ENCODE data around the gene SLC16A8. TPM values are rescaled to one million over a fixed set of nuclear protein-coding genes. Genes with fewer than 3 reads are reported as not detected.

The SLC16A8 gene
- total RNA-seq, 8 experiments from 2014 or later: 0.64 to 2.7 (median 1.8) TPM

- Histone ChIP-seq H3K27ac (peak overlapping the region in 1 of 2 donors; percentile 75), H3K4me3 (no peak overlapping the region), H3K4me1 (replicated peaks in 1 of 2) (peaks cover 51 to 56% of the 10 kb centered on the region in 2 donors)
- 78 to 100% (median 93%) methylated on average over 1 to 3 of the region's 12 CpGs; no CpG with 5 or more reads in 6 of the 10 experiments for WGBS, 10 experiments
- in situ Hi-C loops (cut with MboI; ENCODE audit: low pct_unique_long_range_greater_than_20kb in 2 of 9, low sequenced_read_pairs in 9 of 9, unreplicated experiment in 9 of 9): no loop called here
- ATAC-seq (replicated peaks in 6 of 8): no peak
Measured at GRCh38 chr22:38031491-38031890, 52.5 kb downstream of the SLC16A8 start.

GRCh38 chr22:38030311-38031133 is 53.5 kb downstream of the SLC16A8 start:
- peak in 5 of 8 experiments; percentile 9 to 28 (median 23) for ATAC-seq (replicated peaks in 6 of 8)
- in situ Hi-C loops (cut with MboI; ENCODE audit: low pct_unique_long_range_greater_than_20kb in 2 of 9, low sequenced_read_pairs in 9 of 9, unreplicated experiment in 9 of 9): no loop called here
- no peak overlapping the region for H3K4me3 ChIP-seq
- H3K27ac ChIP-seq: peak overlapping the region; percentile 39 to 75
- H3K4me1 ChIP-seq (replicated peaks in 1 of 2): peaks cover 54 to 59% of the 10 kb centered on the region in 2 donors
- WGBS, 10 experiments: 0 to 100% (median 68%) methylated on average over 1 to 7 of the region's 16 CpGs; no CpG with 5 or more reads in 4 of the 10 experiments

GRCh38 chr22:38029901-38030300 is 54.1 kb downstream of the SLC16A8 start:
- in situ Hi-C loops (cut with MboI; ENCODE audit: low pct_unique_long_range_greater_than_20kb in 2 of 9, low sequenced_read_pairs in 9 of 9, unreplicated experiment in 9 of 9): no loop called here
- WGBS, 10 experiments: 44 to 100% (median 80%) methylated on average over 1 to 3 of the region's 5 CpGs; no CpG with 5 or more reads in 5 of the 10 experiments

GRCh38 chr22:38029370-38029769 is 54.6 kb downstream of the SLC16A8 start:
- ATAC-seq (replicated peaks in 6 of 8): no peak
- Histone ChIP-seq H3K4me3 (no peak overlapping the region), H3K4me1 (replicated peaks in 1 of 2) (peaks cover 53 to 55% of the 10 kb centered on the region in 2 donors), H3K27ac (peak overlapping the region in 1 of 2 donors; percentile 75)
- in situ Hi-C loops (cut with MboI; ENCODE audit: low pct_unique_long_range_greater_than_20kb in 2 of 9, low sequenced_read_pairs in 9 of 9, unreplicated experiment in 9 of 9): no loop called here

More at GRCh38 chr22:38029901-38030300, 54.1 kb downstream of the SLC16A8 start:
- H3K27ac ChIP-seq: peak overlapping the region; percentile 39 to 75
- H3K4me3 ChIP-seq: no peak overlapping the region
- H3K4me1 ChIP-seq (replicated peaks in 1 of 2): peaks cover 54 to 59% of the 10 kb centered on the region in 2 donors
- no peak for ATAC-seq (replicated peaks in 6 of 8)

- no peak for ATAC-seq (replicated peaks in 6 of 8)
- H3K4me1 ChIP-seq (replicated peaks in 1 of 2): peaks cover 45 to 47% of the 10 kb centered on the region in 2 donors
- 63 to 100% (median 88%) methylated on average over 1 to 9 of the region's 15 CpGs; no CpG with 5 or more reads in 4 of the 10 experiments for WGBS, 10 experiments
- in situ Hi-C loops (cut with MboI; ENCODE audit: low pct_unique_long_range_greater_than_20kb in 2 of 9, low sequenced_read_pairs in 9 of 9, unreplicated experiment in 9 of 9): no loop called here
- H3K27ac ChIP-seq: no peak overlapping the region
- H3K4me3 ChIP-seq: no peak overlapping the region
Measured at GRCh38 chr22:38028344-38029130, 55.4 kb downstream of the SLC16A8 start.

Other genes with a start within 250 kb of the SLC16A8 start
- 10 to 100 TPM; 12.3 to 56.7 (median 30.9) TPM for gene ANKRD54, start 239.8 kb downstream of the SLC16A8 start, total RNA-seq
- 1,000 to 10,000 TPM in 2 of 8 experiments, 100 to 1,000 TPM in 6; 381 to 1,095 (median 566) TPM for gene EIF3L, start 234.8 kb downstream of the SLC16A8 start, total RNA-seq
- gene MICALL1, start 177.9 kb downstream of the SLC16A8 start, total RNA-seq: 10 to 100 TPM; 14.5 to 42.2 (median 19.7) TPM
- gene C22orf23, start 130.6 kb downstream of the SLC16A8 start, total RNA-seq: 1 to 10 TPM in 5 of 8 experiments, under 1 TPM in 3; 0.63 to 4.3 (median 2.1) TPM
- 100 to 1,000 TPM in 4 of 8 experiments, 10 to 100 TPM in 4; 69.1 to 147 (median 106) TPM for gene POLR2F, start 130.5 kb downstream of the SLC16A8 start, total RNA-seq
- 1 to 10 TPM in 1 of 8 experiments, under 1 TPM in 7; 0.20 to 1.3 (median 0.42) TPM for gene SOX10, start 99.6 kb downstream of the SLC16A8 start, total RNA-seq
- gene PICK1, start 26.8 kb downstream of the SLC16A8 start, total RNA-seq: 10 to 100 TPM; 15.2 to 36.7 (median 24.7) TPM
- 1 to 10 TPM in 2 of 8 experiments, under 1 TPM in 6; 0.21 to 4.2 (median 0.75) TPM for gene BAIAP2L2, start 26.5 kb upstream of the SLC16A8 start, total RNA-seq
- 10 to 100 TPM in 7 of 8 experiments, 1 to 10 TPM in 1; 8.6 to 56.8 (median 16.6) TPM for gene PLA2G6, start 97.6 kb upstream of the SLC16A8 start, total RNA-seq
- gene MAFF, start 117.8 kb upstream of the SLC16A8 start, total RNA-seq: 10 to 100 TPM in 1 of 8 experiments, 1 to 10 TPM in 7; 5.0 to 14.5 (median 5.9) TPM
- 10 to 100 TPM; 14.6 to 38.5 (median 20.4) TPM for gene TMEM184B, start 188.8 kb upstream of the SLC16A8 start, total RNA-seq
- 100 to 1,000 TPM in 7 of 8 experiments, 10 to 100 TPM in 1; 46.6 to 179 (median 136) TPM for gene CSNK1E, start 233.2 kb upstream of the SLC16A8 start, total RNA-seq

Measured in motor neuron (in vitro differentiated cells).